Eye (tissue), 1 donor: ENCODE results near the gene NDP.
"Not testable (repeated sequence)": the region's sequence is repeated elsewhere in the genome, so short reads cannot be mapped to it uniquely, and the experiment has no call there.

ENCODE experiments used
- DNase-seq: peaks from one replicate; pipeline ENCODE4 v3.0.0-alpha.2; 2015

The NDP gene

GRCh38 chrX:43970528-43970927 is 2.7 kb downstream of the NDP start:
- no peak for DNase-seq

GRCh38 chrX:43969504-43970501 is 3.4 kb downstream of the NDP start:
- DNase-seq, result peak; percentile 74

- DNase-seq, result no peak
These were observed 4.8 kb downstream of the NDP start for GRCh38 chrX:43968359-43968781.

- no peak for DNase-seq
These were observed 8.3 kb downstream of the NDP start for GRCh38 chrX:43964936-43965335.

- DNase-seq, result no peak
These were observed 9.5 kb downstream of the NDP start for GRCh38 chrX:43963726-43964125.

- no peak for DNase-seq
These were observed 10.6 kb downstream of the NDP start for GRCh38 chrX:43962636-43963035.

- DNase-seq, result no peak
These were observed 11.5 kb downstream of the NDP start for GRCh38 chrX:43961699-43962098.

GRCh38 chrX:43958529-43958928 is 14.7 kb downstream of the NDP start:
- peak; percentile 90 for DNase-seq

- DNase-seq, result no peak
These were observed 17.2 kb downstream of the NDP start for GRCh38 chrX:43956034-43956433.

- DNase-seq, result no peak
These were observed 20.0 kb downstream of the NDP start for GRCh38 chrX:43953218-43953617.

GRCh38 chrX:43949669-43950068 is 23.5 kb downstream of the NDP start:
- DNase-seq, result peak; percentile 58

- no peak for DNase-seq
These were observed 32.2 kb downstream of the NDP start for GRCh38 chrX:43940816-43941474.

GRCh38 chrX:43939187-43939926 is 33.8 kb downstream of the NDP start:
- peak; percentile 15 for DNase-seq

- DNase-seq, result not testable (repeated sequence)
These were observed 51.2 kb downstream of the NDP start for GRCh38 chrX:43922032-43922431.

- not testable (repeated sequence) for DNase-seq
These were observed 62.4 kb downstream of the NDP start for GRCh38 chrX:43910772-43911171.

GRCh38 chrX:43910012-43910411 is 63.2 kb downstream of the NDP start:
- DNase-seq, result no peak

- no peak for DNase-seq
These were observed 64.0 kb downstream of the NDP start for GRCh38 chrX:43909141-43909540.

- no peak for DNase-seq
These were observed 73.0 kb downstream of the NDP start for GRCh38 chrX:43899878-43900815.
